GM19035 (cell line): ENCODE results near the gene NEK4.
A peak's percentile ranks its signal among the peaks of the same experiment; 100 is the strongest.
"Not testable (repeated sequence)": the region's sequence is repeated elsewhere in the genome, so short reads cannot be mapped to it uniquely, and the experiment has no call there.

Experiments
- ATAC-seq: cut with Tn5 transposase; IDR thresholded peaks from one replicate; pipeline ENCODE4 v1.9.1; 2021; ENCODE audit not compliant: unreplicated experiment

The NEK4 gene

DNA sequence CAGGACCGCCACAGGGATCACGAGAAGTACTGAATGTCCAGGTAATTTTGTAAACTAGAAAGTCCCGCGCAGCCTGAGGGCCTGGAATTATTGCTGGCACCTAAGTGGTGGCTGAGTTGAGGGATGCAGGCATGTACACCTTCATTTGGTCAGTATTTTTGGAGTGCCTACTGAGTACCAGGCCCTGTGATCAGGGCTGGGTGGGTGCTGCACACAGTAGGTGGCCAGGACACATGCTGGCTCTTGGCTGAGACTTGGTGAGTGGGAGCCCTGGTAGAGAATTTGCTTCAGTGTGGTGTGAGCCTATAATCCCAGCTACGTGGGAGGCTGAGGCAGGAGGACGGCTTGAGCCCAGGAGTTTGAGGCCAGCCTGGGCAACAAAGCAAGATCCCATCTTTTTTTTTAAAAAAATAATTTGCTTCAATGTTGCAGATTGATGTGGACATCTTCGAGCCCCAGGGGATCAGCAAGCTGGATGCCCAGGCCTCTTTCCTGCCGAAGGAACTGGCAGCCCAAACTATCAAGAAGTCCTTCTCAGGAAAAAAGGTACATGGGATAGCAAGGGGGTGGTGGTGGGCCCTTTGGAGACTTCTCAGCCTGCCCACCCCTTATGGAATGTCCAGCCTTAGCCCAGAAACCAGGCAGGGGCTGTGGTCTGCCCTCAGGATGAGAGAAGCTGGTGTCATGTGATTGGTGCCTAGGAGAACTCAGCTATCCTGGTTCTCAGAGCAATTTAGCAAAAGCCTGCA lies 9.3 kb upstream of the NEK4 start:
- no peak for ATAC-seq

DNA sequence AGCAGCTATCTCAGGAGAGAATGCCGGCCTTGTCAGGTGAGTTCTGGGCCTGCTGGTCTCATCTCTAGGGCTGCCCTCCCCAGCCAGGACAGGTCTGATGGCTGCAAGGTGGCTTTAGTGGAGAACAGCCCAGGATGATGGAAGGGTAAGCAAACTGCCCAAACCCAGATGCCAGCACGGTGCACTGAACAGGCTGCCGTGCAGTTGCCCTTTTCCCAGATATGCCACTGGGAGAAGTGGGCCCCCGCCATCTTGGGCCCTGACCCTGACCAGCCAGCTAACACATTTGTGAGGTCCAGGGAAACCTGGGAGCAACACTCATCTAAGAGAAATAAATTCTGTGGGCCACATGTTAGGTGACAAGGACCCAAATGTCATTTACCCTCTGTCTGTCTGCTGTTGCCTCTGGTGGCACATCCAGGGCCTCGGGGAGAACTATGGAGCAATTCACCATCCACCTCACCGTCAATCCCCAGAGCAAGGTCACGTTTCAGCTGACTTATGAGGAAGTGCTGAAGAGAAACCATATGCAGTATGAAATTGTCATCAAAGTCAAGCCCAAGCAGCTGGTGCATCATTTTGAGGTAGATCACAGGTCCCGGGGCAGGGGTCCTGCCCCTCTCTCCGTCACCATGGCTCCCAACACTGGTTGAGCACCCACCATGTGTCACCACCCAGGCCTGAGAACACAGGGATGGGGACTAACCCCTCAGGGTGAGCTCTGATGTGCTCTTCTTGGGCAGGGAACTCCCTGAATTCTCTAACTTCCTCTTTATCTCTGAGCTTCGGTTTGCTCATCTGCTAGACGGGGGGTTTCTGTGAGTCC lies 8.5 kb upstream of the NEK4 start:
- peak; percentile 55 for ATAC-seq

GRCh38 chr3:52777959-52778805 lies 7.4 kb upstream of the NEK4 start:
- ATAC-seq = no peak

GRCh38 chr3:52777127-52777958 lies 6.6 kb upstream of the NEK4 start, which contains the start of gene ITIH1:
Gene ITIH1, plus strand, starts transcription at chr3:52777599. Its CDS starts 17 bp downstream, at chr3:52777616.
- ATAC-seq = no peak

DNA sequence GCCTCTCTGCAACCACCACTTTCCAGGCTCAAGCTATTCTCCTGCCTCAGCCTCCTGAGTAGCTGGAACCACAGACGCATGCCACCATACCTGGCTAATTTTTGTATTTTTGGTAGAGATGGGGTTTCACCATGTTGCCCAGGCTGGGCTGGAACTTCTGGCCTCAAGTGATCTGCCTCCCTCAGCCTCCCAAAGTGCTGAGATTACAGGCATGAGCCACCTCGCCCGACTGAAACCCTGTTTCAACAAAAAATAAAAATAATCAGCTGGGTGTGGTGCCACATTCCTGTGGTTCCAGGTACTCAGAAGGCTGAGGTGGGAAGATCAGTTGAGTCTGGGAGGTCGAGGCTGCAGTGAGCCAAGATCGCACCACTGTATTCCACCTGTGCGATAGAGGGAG lies 5.7 kb upstream of the NEK4 start:
- ATAC-seq = not testable (repeated sequence)

- no peak for ATAC-seq
These were observed 5.1 kb upstream of the NEK4 start for GRCh38 chr3:52775877-52776276.

- ATAC-seq = no peak
These were observed 4.4 kb upstream of the NEK4 start for GRCh38 chr3:52774901-52775864.

GRCh38 chr3:52774066-52774713 lies 3.5 kb upstream of the NEK4 start:
- no peak for ATAC-seq

DNA sequence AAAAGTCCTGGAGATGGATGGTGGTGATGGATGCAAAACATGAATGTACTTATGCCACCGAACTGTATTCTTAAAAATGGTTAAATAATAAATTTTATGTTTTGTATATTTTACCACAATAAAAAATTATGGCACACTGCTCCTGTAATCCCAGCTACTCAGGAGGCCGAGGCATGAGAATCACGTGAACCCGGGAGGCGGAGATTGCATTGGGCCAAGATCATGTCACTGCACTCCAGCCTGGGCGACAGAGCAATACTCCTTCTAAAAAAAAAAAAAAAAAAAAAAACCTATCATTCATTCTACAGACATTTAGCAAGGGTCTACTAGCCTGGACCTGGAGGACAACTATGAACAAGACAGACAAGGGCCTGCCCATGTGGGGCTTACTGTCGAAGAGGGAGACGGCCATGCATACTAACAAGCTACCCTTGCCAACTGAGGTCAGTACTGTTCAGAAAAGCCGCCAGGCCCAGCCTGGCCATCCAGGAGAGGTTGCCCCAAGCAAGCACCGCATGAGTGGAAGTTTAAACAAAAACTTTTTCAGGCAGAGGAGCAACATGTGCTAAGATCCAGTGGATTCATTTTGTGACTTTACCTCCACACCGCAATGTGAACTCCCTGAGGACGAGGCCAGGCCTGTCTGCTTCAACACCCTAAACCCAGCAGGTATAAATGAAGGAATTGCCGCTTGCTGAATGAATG lies 2.8 kb upstream of the NEK4 start:
- no peak for ATAC-seq

GRCh38 chr3:52771702-52772101 lies 962 bp upstream of the NEK4 start:
- no peak for ATAC-seq

- ATAC-seq = peak; percentile 9
These were observed 568 bp upstream of the NEK4 start for GRCh38 chr3:52771334-52771681.

DNA sequence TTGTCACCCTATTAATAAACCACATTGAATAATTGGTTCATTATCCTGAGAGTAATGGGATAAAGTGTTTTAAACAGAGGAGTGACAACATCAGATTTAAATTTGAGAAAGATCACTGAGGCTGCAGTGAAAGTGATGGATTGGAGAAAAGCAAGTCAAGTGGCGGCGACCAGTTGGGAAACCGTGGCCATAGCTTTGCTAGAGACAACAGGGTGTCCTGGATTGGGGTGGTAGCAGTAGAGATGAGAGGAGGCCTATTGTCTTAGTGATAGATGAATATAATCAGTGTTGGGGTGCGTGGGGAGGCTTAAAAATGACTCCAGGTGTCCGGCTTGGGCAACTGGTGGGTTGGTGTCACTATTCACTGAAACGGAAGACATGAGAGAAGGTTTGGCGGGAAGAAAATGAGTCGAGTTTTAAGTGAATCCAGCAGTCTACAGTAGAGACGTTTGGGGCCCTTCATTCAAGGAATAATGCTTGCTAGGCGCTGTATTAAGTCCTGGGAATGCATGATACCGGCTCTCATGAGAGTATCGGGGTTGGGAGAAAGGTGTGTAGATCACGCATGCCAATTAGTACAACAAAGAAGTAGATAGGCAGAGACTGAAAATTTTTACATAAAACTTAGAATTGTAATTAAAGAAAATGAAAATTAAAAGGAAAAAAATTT lies 819 bp downstream of the NEK4 start:
- no peak for ATAC-seq

GRCh38 chr3:52763466-52763865 lies 7.3 kb downstream of the NEK4 start:
- no peak for ATAC-seq

DNA sequence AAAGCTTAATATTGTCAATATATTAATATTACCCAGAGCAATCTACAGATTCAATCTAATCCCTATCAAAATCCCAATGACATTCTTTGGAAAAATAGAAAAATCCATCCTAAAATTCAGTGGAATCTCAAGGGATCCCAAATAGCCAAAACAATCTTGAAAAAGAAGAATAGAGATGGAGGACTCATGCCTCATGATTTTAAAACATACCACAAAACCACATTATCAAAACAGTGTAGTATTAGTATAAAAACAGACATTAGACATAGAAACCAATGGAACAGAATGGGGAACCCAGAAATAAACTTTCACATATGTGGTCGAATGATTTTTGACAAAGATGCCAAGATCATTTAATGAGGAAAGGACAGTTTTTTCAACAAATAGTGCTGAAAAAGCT lies 14.6 kb downstream of the NEK4 start:
- no peak for ATAC-seq

GRCh38 chr3:52754373-52754772 lies 16.4 kb downstream of the NEK4 start:
- ATAC-seq = no peak

DNA sequence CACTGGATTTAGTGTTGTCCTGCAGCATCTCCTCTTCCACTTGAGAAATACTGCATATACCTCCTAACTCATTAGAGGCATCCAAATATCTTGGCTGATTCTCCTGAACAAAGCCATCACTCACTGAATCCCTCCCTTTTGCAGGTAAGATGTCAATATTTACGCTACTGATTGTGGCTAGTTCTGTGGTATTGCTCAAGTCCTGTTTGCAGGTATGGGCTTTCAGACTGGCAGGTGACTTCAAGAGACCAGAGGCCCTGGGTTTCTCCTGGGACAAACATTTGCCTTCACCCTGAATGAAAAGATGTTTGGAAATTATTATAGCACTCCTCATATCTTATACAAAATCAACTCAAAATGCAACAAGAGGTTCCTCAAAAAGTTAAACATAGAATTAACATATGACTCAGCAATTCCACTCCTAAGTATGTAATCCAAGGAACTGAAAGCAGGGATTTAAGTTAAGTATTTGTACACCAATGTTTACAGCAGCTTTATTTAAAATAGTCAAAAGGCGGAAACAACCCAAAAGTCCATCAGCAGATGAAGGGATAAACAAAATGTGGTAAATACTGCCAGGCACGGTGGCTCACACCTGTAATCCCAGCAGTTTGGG lies 18.6 kb downstream of the NEK4 start:
- ATAC-seq = no peak

- no peak for ATAC-seq
These were observed 27.0 kb downstream of the NEK4 start for GRCh38 chr3:52743721-52744120.
